Right renal cortex interstitium (tissue), 3 donors: Measurements from ENCODE around the gene CHD2. TPM values are rescaled to one million over a fixed set of nuclear protein-coding genes. Genes with fewer than 3 reads are reported as not detected.

Source experiments
- polyA plus RNA-seq, 3 donors: library from polyadenylated mRNA; unstranded; fragments of 120-200 nt; gene quantifications; one replicate each; pipeline ENCODE4 v1.2.1, GENCODE V29; 2013; ENCODE audit not compliant: insufficient read length in 3 of 3

Gene CHD2
- polyA plus RNA-seq, 3 donors: 89.8 to 120 (median 105) TPM

Other genes with a start within 250 kb of the CHD2 start
- 10 to 100 TPM; 31.9 to 38.1 (median 35.3) TPM for gene FAM174B, start 244.5 kb upstream of the CHD2 start, polyA plus RNA-seq
- gene RGMA, start 188.9 kb downstream of the CHD2 start, polyA plus RNA-seq: 1 to 10 TPM; 6.4 to 8.1 (median 7.7) TPM